ENCODE data around the gene ZFAND3. TPM values are rescaled to one million over a fixed set of nuclear protein-coding genes. Genes with fewer than 3 reads are reported as not detected.

Gene ZFAND3
- total and polyA plus RNA-seq, 2 donors (not counting 1 experiment from before 2014, with no cell fraction given): 21.5 to 40.8 TPM

GRCh38 chr6:38173909-38174308 lies 354.4 kb downstream of the ZFAND3 start:
- Histone ChIP-seq H3K4me2 (ENCODE audit: extremely low read depth, insufficient read depth, low read length) (no peak overlapping the region), H3K9ac (ENCODE audit: insufficient read depth, low read length) (no peak overlapping the region), H3K4me3 (replicated peaks in 1 of 4; ENCODE audit: control extremely low read depth in 1 of 4, insufficient read depth in 1 of 4, low read depth in 3 of 4, low read length in 4 of 4) (no peak overlapping the region), H3K36me3 (ENCODE audit: control insufficient read depth, insufficient read depth, low read length) (no peaks in the 10 kb centered on the region), H3K4me1 (ENCODE audit: control insufficient read depth, extremely low read depth, insufficient read depth, low read length) (no peaks in the 10 kb centered on the region), H3K27ac (ENCODE audit: insufficient read depth, low read length) (no peak overlapping the region), H2AFZ (ENCODE audit: low read length) (no peak overlapping the region), H3K79me2 (ENCODE audit: control insufficient read depth, insufficient read depth, low read length) (no peaks in the 10 kb centered on the region), H4K20me1 (ENCODE audit: control insufficient read depth, extremely low read depth, insufficient read depth, low read length) (no peaks in the 10 kb centered on the region), H3K27me3 (ENCODE audit: control insufficient read depth, insufficient read depth, low read length) (no peaks in the 10 kb centered on the region), H3K9me3 (ENCODE audit: control insufficient read depth, insufficient read depth, low read depth, low read length) (no peaks in the 10 kb centered on the region)
- TF ChIP-seq EZH2 (IDR thresholded peaks at IDR 0.05; ENCODE audit: low read length, missing control alignments) (no peak), CTCF (conservative IDR thresholded peaks at IDR 0.05 in 1 of 2, IDR thresholded peaks at IDR 0.05 in 1 of 2; ENCODE audit: low read depth in 1 of 2, low read length in 2 of 2) (no peak)
- DNase-seq (ENCODE audit: low read depth in 2 of 2): no peak

- Histone ChIP-seq H3K36me3 (ENCODE audit: control insufficient read depth, insufficient read depth, low read length) (no peaks in the 10 kb centered on the region), H3K27me3 (ENCODE audit: control insufficient read depth, insufficient read depth, low read length) (no peaks in the 10 kb centered on the region), H3K27ac (ENCODE audit: insufficient read depth, low read length) (no peak overlapping the region), H2AFZ (ENCODE audit: low read length) (no peak overlapping the region), H3K4me2 (ENCODE audit: extremely low read depth, insufficient read depth, low read length) (no peak overlapping the region), H3K4me1 (ENCODE audit: control insufficient read depth, extremely low read depth, insufficient read depth, low read length) (no peaks in the 10 kb centered on the region), H3K79me2 (ENCODE audit: control insufficient read depth, insufficient read depth, low read length) (no peaks in the 10 kb centered on the region), H3K4me3 (replicated peaks in 1 of 4; ENCODE audit: control extremely low read depth in 1 of 4, insufficient read depth in 1 of 4, low read depth in 3 of 4, low read length in 4 of 4) (no peak overlapping the region), H3K9me3 (ENCODE audit: control insufficient read depth, insufficient read depth, low read depth, low read length) (no peaks in the 10 kb centered on the region), H3K9ac (ENCODE audit: insufficient read depth, low read length) (no peak overlapping the region), H4K20me1 (ENCODE audit: control insufficient read depth, extremely low read depth, insufficient read depth, low read length) (no peaks in the 10 kb centered on the region)
- no peak for DNase-seq (ENCODE audit: low read depth in 2 of 2)
- TF ChIP-seq CTCF (conservative IDR thresholded peaks at IDR 0.05 in 1 of 2, IDR thresholded peaks at IDR 0.05 in 1 of 2; ENCODE audit: low read depth in 1 of 2, low read length in 2 of 2) (no peak), EZH2 (IDR thresholded peaks at IDR 0.05; ENCODE audit: low read length, missing control alignments) (no peak)
Observed at GRCh38 chr6:38174315-38174714, 354.8 kb downstream of the ZFAND3 start.

GRCh38 chr6:38174806-38175495 lies 355.4 kb downstream of the ZFAND3 start:
- no peaks in the 10 kb centered on the region for H3K36me3 ChIP-seq (ENCODE audit: control insufficient read depth, insufficient read depth, low read length)
- H3K27me3 ChIP-seq (ENCODE audit: control insufficient read depth, insufficient read depth, low read length): no peaks in the 10 kb centered on the region
- no peak overlapping the region for H3K9ac ChIP-seq (ENCODE audit: insufficient read depth, low read length)
- no peak for DNase-seq (ENCODE audit: low read depth in 2 of 2)
- H2AFZ ChIP-seq (ENCODE audit: low read length): no peak overlapping the region
- no peaks in the 10 kb centered on the region for H3K79me2 ChIP-seq (ENCODE audit: control insufficient read depth, insufficient read depth, low read length)
- no peak overlapping the region for H3K4me2 ChIP-seq (ENCODE audit: extremely low read depth, insufficient read depth, low read length)
- H3K27ac ChIP-seq (ENCODE audit: insufficient read depth, low read length): no peak overlapping the region
- H4K20me1 ChIP-seq (ENCODE audit: control insufficient read depth, extremely low read depth, insufficient read depth, low read length): no peaks in the 10 kb centered on the region
- H3K4me1 ChIP-seq (ENCODE audit: control insufficient read depth, extremely low read depth, insufficient read depth, low read length): no peaks in the 10 kb centered on the region
- no peaks in the 10 kb centered on the region for H3K9me3 ChIP-seq (ENCODE audit: control insufficient read depth, insufficient read depth, low read depth, low read length)
- H3K4me3 ChIP-seq (replicated peaks in 1 of 4; ENCODE audit: control extremely low read depth in 1 of 4, insufficient read depth in 1 of 4, low read depth in 3 of 4, low read length in 4 of 4): no peak overlapping the region
- TF ChIP-seq EZH2 (IDR thresholded peaks at IDR 0.05; ENCODE audit: low read length, missing control alignments): no peak
- TF ChIP-seq CTCF (conservative IDR thresholded peaks at IDR 0.05 in 1 of 2, IDR thresholded peaks at IDR 0.05 in 1 of 2; ENCODE audit: low read depth in 1 of 2, low read length in 2 of 2): no peak

Measured in fibroblast of lung (primary cell).